Keratinocyte (primary cell): ENCODE results near the gene SLX4IP. TPM values are rescaled to one million over a fixed set of nuclear protein-coding genes. Genes with fewer than 3 reads are reported as not detected.

Experiments
- DNase-seq: peaks from one replicate; pipeline ENCODE4 v3.0.0-alpha.2; 2011; ENCODE audit warnings: low read depth, missing footprints, low spot score
- FAIRE-seq: peaks from 2 replicates; lab custom pipeline; 2011; peaks lifted over from hg19 to GRCh38; lab: Jason Lieb, UNC
- H2AFZ ChIP-seq: 2 replicates; pipeline ENCODE4 v1.6.0; 2012; ENCODE audit warnings: low read length, control low read depth, inconsistent platforms; ENCODE audit not compliant: control insufficient read depth
- H3K27ac ChIP-seq: 2 replicates; pipeline ENCODE4 v1.5.1; 2011; ENCODE audit warnings: low read length; ENCODE audit not compliant: control insufficient read depth, insufficient read depth
- H3K27me3 ChIP-seq: 3 replicates; pipeline ENCODE4 v1.6.0; 2011; ENCODE audit warnings: low read length; ENCODE audit not compliant: control insufficient read depth, insufficient read depth; ENCODE audit errors: extremely low read depth
- H3K36me3 ChIP-seq, 2 experiments: 2 replicates in 1 of 2; 3 replicates in 1 of 2; pipeline ENCODE4 v1.5.1; 2011; ENCODE audit warnings: low read length in 2 of 2, mild to moderate bottlenecking in 1 of 2; ENCODE audit not compliant: control insufficient read depth in 2 of 2, insufficient read depth in 2 of 2; ENCODE audit errors: extremely low read depth in 1 of 2
- H3K4me1 ChIP-seq: 3 replicates; pipeline ENCODE4 v1.5.1; 2011; ENCODE audit warnings: low read length; ENCODE audit not compliant: control insufficient read depth, insufficient read depth; ENCODE audit errors: extremely low read depth
- H3K4me2 ChIP-seq: 3 replicates; pipeline ENCODE4 v1.6.0; 2011; ENCODE audit warnings: low read depth, low read length; ENCODE audit not compliant: control insufficient read depth, insufficient read depth; ENCODE audit errors: extremely low read depth
- H3K4me3 ChIP-seq, 3 experiments: fragments of 200-600 bp in 1 of 3; sonication (generic) in 1 of 3; 2 replicates in 2 of 3; 3 replicates in 1 of 3; pipeline ENCODE4 v1.5.1; 2011 to 2016; ENCODE audit warnings: low read length in 3 of 3, mild to moderate bottlenecking in 3 of 3, control low read depth in 2 of 3, inconsistent platforms in 1 of 3, low read depth in 1 of 3, mixed read lengths in 1 of 3, mixed run types in 1 of 3, moderate library complexity in 1 of 3; ENCODE audit not compliant: control insufficient read depth in 2 of 3, insufficient read depth in 2 of 3; ENCODE audit errors: extremely low read depth in 1 of 3
- H3K79me2 ChIP-seq: 2 replicates; pipeline ENCODE4 v1.6.0; 2012; ENCODE audit warnings: low read length; ENCODE audit not compliant: control insufficient read depth, insufficient read depth
- H3K9ac ChIP-seq: 3 replicates; pipeline ENCODE4 v1.6.0; 2011; ENCODE audit warnings: low read length; ENCODE audit not compliant: control insufficient read depth, insufficient read depth; ENCODE audit errors: extremely low read depth
- H3K9me1 ChIP-seq: 3 replicates; pipeline ENCODE4 v1.6.0; 2011; ENCODE audit warnings: low read length; ENCODE audit not compliant: control insufficient read depth, insufficient read depth; ENCODE audit errors: extremely low read depth
- H3K9me3 ChIP-seq: 2 replicates; pipeline ENCODE4 v1.5.1; 2012; ENCODE audit warnings: low read depth, low read length; ENCODE audit not compliant: control insufficient read depth
- H4K20me1 ChIP-seq: 3 replicates; pipeline ENCODE4 v1.6.0; 2011; ENCODE audit warnings: low read length; ENCODE audit not compliant: control insufficient read depth, insufficient read depth; ENCODE audit errors: extremely low read depth
- CTCF ChIP-seq, 3 experiments: IDR thresholded peaks in 1 of 3; conservative IDR thresholded peaks in 1 of 3; optimal IDR thresholded peaks in 1 of 3; 2 replicates in 2 of 3; 3 replicates in 1 of 3; pipeline versions ENCODE3 to v1.5.1; 2011; ENCODE audit warnings: low read length in 3 of 3, mild to moderate bottlenecking in 3 of 3, moderate library complexity in 2 of 3, control low read depth in 1 of 3, inconsistent platforms in 1 of 3; ENCODE audit not compliant: insufficient read depth in 2 of 3; ENCODE audit errors: extremely low read depth in 1 of 3
- EZH2 ChIP-seq: IDR thresholded peaks from one replicate; pipeline ENCODE4 v1.6.1; 2012; ENCODE audit warnings: inconsistent platforms, mild to moderate bottlenecking, low read length, moderate library complexity
- dilution Hi-C: fragments of 300-500 bp; cut with MboI; formaldehyde crosslinking; loops from one replicate; pipeline ENCODE4 v1.7.0; 2020; ENCODE audit warnings: low sequenced_read_pairs; ENCODE audit not compliant: extremely low pct_ligation_motif_present
- polyA plus RNA-seq, 5 experiments: library from polyadenylated mRNA; depleted of rRNA in 3 of 5; stranded (reverse) in 3 of 5; stranded (forward) in 1 of 5; unstranded in 1 of 5; fragments of >200 nt; gene quantifications; 1 replicate in 1 of 5; 2 replicates in 3 of 5; 3 replicates in 1 of 5; pipeline versions ENCODE4 v1.2.1 to v1.2.3, GENCODE V29; 2011 to 2012; ENCODE audit warnings: missing spikeins in 2 of 5, low read depth in 1 of 5, low replicate concordance in 1 of 5

The SLX4IP gene
- polyA plus RNA-seq, 1 donor (not counting 4 experiments of a cell fraction or from before 2014, with no cell fraction given), result 3.0 TPM

- Histone ChIP-seq H2AFZ (no peak overlapping the region), H3K4me2 (peak overlapping the region; percentile 68), H3K27me3 (no peaks in the 10 kb centered on the region), H3K79me2 (peaks cover 2% of the 10 kb centered on the region), H3K9me1 (no peaks in the 10 kb centered on the region), H4K20me1 (no peaks in the 10 kb centered on the region), H3K27ac (peak overlapping the region; percentile 88), H3K9me3 (no peaks in the 10 kb centered on the region), H3K4me3 (peak overlapping the region in 1 of 3 experiments; percentile 29), H3K36me3 (no peaks in the 10 kb centered on the region), H3K4me1 (peaks cover 47% of the 10 kb centered on the region), H3K9ac (peak overlapping the region; percentile 66)
- no peak for TF ChIP-seq EZH2
- peak; percentile 99 for FAIRE-seq
- dilution Hi-C loops, result no loop called here
- peak; percentile 92 for DNase-seq
Observed at GRCh38 chr20:10511509-10512251, 76.6 kb downstream of the SLX4IP start.

GRCh38 chr20:10513061-10513460 lies 78.0 kb downstream of the SLX4IP start:
- dilution Hi-C loops, result no loop called here
- FAIRE-seq, result no peak

More at GRCh38 chr20:10513061-10513460, 78.0 kb downstream of the SLX4IP start:
- Histone ChIP-seq H3K27me3 (no peaks in the 10 kb centered on the region), H3K4me3 (no peak overlapping the region), H3K27ac (no peak overlapping the region), H3K9me3 (no peaks in the 10 kb centered on the region), H3K79me2 (peaks cover 2% of the 10 kb centered on the region), H3K9me1 (no peaks in the 10 kb centered on the region), H3K36me3 (no peaks in the 10 kb centered on the region), H2AFZ (no peak overlapping the region), H3K9ac (no peak overlapping the region), H3K4me2 (no peak overlapping the region), H4K20me1 (no peaks in the 10 kb centered on the region), H3K4me1 (peaks cover 44% of the 10 kb centered on the region)
- no peak for DNase-seq
- no peak for TF ChIP-seq EZH2
- TF ChIP-seq CTCF (optimal IDR thresholded peaks at IDR 0.05 in 1 of 3, IDR thresholded peaks at IDR 0.05 in 1 of 3, conservative IDR thresholded peaks at IDR 0.05 in 1 of 3; ENCODE audit: extremely low read depth in 1 of 3, insufficient read depth in 2 of 3, low read length in 3 of 3), result no peak
